Measurements from ENCODE around the gene C3orf80.

- TF ChIP-seq POLR2A (IDR thresholded peaks at IDR 0.05) = no peak
- TF ChIP-seq CTCF (IDR thresholded peaks at IDR 0.05) = no peak
Measured at GRCh38 chr3:160183345-160184076, 41.7 kb upstream of the C3orf80 start.

Measured in esophagus squamous epithelium (tissue), 4 donors.